ENCODE data around the gene E2F2.
A peak's percentile ranks its signal among the peaks of the same experiment; 100 is the strongest.

Gene E2F2

GRCh38 chr1:23530747-23531561, at the start of gene E2F2:
TSS of gene E2F2 (minus strand) at chr1:23531233. CDS start at chr1:23530793, 440 bp downstream.
- peak; percentile 9; the same call in 1 of the 2 replicates for TF ChIP-seq CTCF (conservative IDR thresholded peaks at IDR 0.05)
- H3K27ac ChIP-seq, result peak within 1 kb of the TSS; percentile 73

- no peak for TF ChIP-seq CTCF (conservative IDR thresholded peaks at IDR 0.05)
- H3K27ac ChIP-seq, result no peak overlapping the region
These were observed 47.9 kb upstream of the E2F2 start for GRCh38 chr1:23578997-23579363.

- TF ChIP-seq CTCF (conservative IDR thresholded peaks at IDR 0.05), result no peak
- H3K27ac ChIP-seq, result no peak overlapping the region
These were observed 47.4 kb upstream of the E2F2 start for GRCh38 chr1:23578311-23578996.

- TF ChIP-seq CTCF (conservative IDR thresholded peaks at IDR 0.05), result no peak
- H3K27ac ChIP-seq, result no peak overlapping the region
These were observed 46.3 kb upstream of the E2F2 start for GRCh38 chr1:23577056-23578004.

GRCh38 chr1:23576338-23577055, 45.5 kb upstream of the E2F2 start:
- no peak for TF ChIP-seq CTCF (conservative IDR thresholded peaks at IDR 0.05)
- H3K27ac ChIP-seq, result peak overlapping the region; percentile 20; the same call in 1 of the 2 replicates

- no peak for TF ChIP-seq CTCF (conservative IDR thresholded peaks at IDR 0.05)
- H3K27ac ChIP-seq, result peak overlapping the region; percentile 20; the same call in 1 of the 2 replicates
These were observed 44.3 kb upstream of the E2F2 start for GRCh38 chr1:23575226-23575810.
